Lung (tissue), 12 donors: Measurements from ENCODE around the gene TGM2. TPM values are rescaled to one million over a fixed set of nuclear protein-coding genes. Genes with fewer than 3 reads are reported as not detected.

Source experiments
- ATAC-seq: fragments of 200-7000 bp; cut with Tn5 transposase; one replicate; pipeline ENCODE4 v1.9.1; 2020; ENCODE audit warnings: moderate number of reproducible peaks; ENCODE audit not compliant: insufficient read depth, low FRiP score
- DNase-seq, 3 donors: peaks; one replicate each; pipeline ENCODE4 v3.0.0-alpha.2; 2013 to 2017
- H3K27ac ChIP-seq, 2 donors: one replicate each; pipeline ENCODE4 v1.5.1; 2013; ENCODE audit warnings: mild to moderate bottlenecking in 2 of 2, moderate library complexity in 2 of 2, control low read depth in 1 of 2, inconsistent platforms in 1 of 2, low read depth in 1 of 2, low read length in 1 of 2
- H3K27me3 ChIP-seq, 3 donors: one replicate each; pipeline ENCODE4 v1.5.1; 2013; ENCODE audit warnings: low read length in 2 of 3; ENCODE audit not compliant: control insufficient read depth in 3 of 3, insufficient read depth in 3 of 3
- H3K36me3 ChIP-seq, 4 donors: one replicate each; pipeline ENCODE4 v1.5.1; 2013; ENCODE audit warnings: low read length in 4 of 4, mild to moderate bottlenecking in 1 of 4, moderate library complexity in 1 of 4; ENCODE audit not compliant: control insufficient read depth in 4 of 4, insufficient read depth in 4 of 4
- H3K4me1 ChIP-seq, 5 donors: one replicate each; pipeline ENCODE4 v1.5.1; 2013; ENCODE audit warnings: low read length in 5 of 5, mild to moderate bottlenecking in 2 of 5, moderate library complexity in 1 of 5; ENCODE audit not compliant: control insufficient read depth in 5 of 5, insufficient read depth in 5 of 5
- H3K4me3 ChIP-seq: one replicate; pipeline ENCODE4 v1.5.1; 2013; ENCODE audit warnings: mild to moderate bottlenecking, control low read depth, moderate library complexity
- H3K9ac ChIP-seq, 2 donors: one replicate each; pipeline ENCODE4 v1.5.1; 2013; ENCODE audit warnings: low read length in 2 of 2, control low read depth in 1 of 2; ENCODE audit not compliant: insufficient read depth in 1 of 2
- H3K9me3 ChIP-seq, 4 donors: one replicate each; pipeline ENCODE4 v1.5.1; 2013; ENCODE audit warnings: low read length in 3 of 4, mild to moderate bottlenecking in 1 of 4, moderate library complexity in 1 of 4; ENCODE audit not compliant: control insufficient read depth in 4 of 4, insufficient read depth in 3 of 4
- WGBS, 2 donors: extraction: QIAGEN DNeasy Blood & Tissue Kit; methylation state at CpG; one replicate each; pipeline ENCODE4 v1.1.7; 2013; 5-methylcytosine and 5-hydroxymethylcytosine counted together
- polyA plus RNA-seq, 2 donors: library from polyadenylated mRNA; stranded (reverse); fragments of 200-250 nt; gene quantifications; one replicate each; pipeline ENCODE4 v1.2.1, GENCODE V29; 2013
- total RNA-seq, 2 donors: library from RNA; depleted of rRNA in 1 of 2; stranded (reverse); fragments of >200 nt in 1 of 2; gene quantifications; one replicate each; pipeline ENCODE4 v1.2.1, GENCODE V29; 2014 to 2021
- TF ChIP-seq, protein P1 (sequence below): IDR thresholded peaks from 2 replicates; pipeline ENCODE4 v1.5.1; 2012; ENCODE audit warnings: mild to moderate bottlenecking; ENCODE audit errors: control extremely low read depth, extremely low read depth
- donor health status: control.
- donor health status: control.
- donor health status: Bipolar disorder and iron deficiency.
- donor health status: healthy.
- donor health status: DM: yes; HTN: yes; CAD: no.

Gene TGM2
- total and polyA plus RNA-seq, 4 donors, result 85.0 to 476 (median 325) TPM

- H3K36me3 ChIP-seq, result peaks cover under 1 to 8% (median 4%) of the 10 kb centered on the region in 4 donors
- H3K4me3 ChIP-seq, result no peak overlapping the region
These were observed 69.9 kb downstream of the TGM2 start for GRCh38 chr20:38095017-38095686.

GRCh38 chr20:38094373-38094891 lies 70.6 kb downstream of the TGM2 start:
- WGBS, 2 donors, result 13 to 30% methylated on average over 1 of the region's 1 CpG
- no peaks in the 10 kb centered on the region for H3K27me3 ChIP-seq
- TF ChIP-seq, protein P1, sequence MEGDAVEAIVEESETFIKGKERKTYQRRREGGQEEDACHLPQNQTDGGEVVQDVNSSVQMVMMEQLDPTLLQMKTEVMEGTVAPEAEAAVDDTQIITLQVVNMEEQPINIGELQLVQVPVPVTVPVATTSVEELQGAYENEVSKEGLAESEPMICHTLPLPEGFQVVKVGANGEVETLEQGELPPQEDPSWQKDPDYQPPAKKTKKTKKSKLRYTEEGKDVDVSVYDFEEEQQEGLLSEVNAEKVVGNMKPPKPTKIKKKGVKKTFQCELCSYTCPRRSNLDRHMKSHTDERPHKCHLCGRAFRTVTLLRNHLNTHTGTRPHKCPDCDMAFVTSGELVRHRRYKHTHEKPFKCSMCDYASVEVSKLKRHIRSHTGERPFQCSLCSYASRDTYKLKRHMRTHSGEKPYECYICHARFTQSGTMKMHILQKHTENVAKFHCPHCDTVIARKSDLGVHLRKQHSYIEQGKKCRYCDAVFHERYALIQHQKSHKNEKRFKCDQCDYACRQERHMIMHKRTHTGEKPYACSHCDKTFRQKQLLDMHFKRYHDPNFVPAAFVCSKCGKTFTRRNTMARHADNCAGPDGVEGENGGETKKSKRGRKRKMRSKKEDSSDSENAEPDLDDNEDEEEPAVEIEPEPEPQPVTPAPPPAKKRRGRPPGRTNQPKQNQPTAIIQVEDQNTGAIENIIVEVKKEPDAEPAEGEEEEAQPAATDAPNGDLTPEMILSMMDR, result no peak
- H3K27ac ChIP-seq, result peak overlapping the region; percentile 38 to 62
- peak overlapping the region in 1 of 2 donors; percentile 7 for H3K9ac ChIP-seq
- peaks cover 7 to 34% (median 17%) of the 10 kb centered on the region in 5 donors for H3K4me1 ChIP-seq
- ATAC-seq (peak; percentile 24), DNase-seq (peak in 2 of 3 donors; percentile 33 to 37)
- no peaks in the 10 kb centered on the region for H3K9me3 ChIP-seq
- peaks cover 8 to 12% (median 9%) of the 10 kb centered on the region in 4 donors for H3K36me3 ChIP-seq
- H3K4me3 ChIP-seq, result no peak overlapping the region

More at GRCh38 chr20:38095017-38095686, 69.9 kb downstream of the TGM2 start:
- H3K27ac ChIP-seq, result peak overlapping the region; percentile 38 to 62
- DNase-seq (no peak), ATAC-seq (no peak)
- H3K27me3 ChIP-seq, result no peaks in the 10 kb centered on the region
- H3K9me3 ChIP-seq, result no peaks in the 10 kb centered on the region
- no peak overlapping the region for H3K9ac ChIP-seq
- H3K4me1 ChIP-seq, result peaks cover 7 to 34% (median 17%) of the 10 kb centered on the region in 5 donors
- TF ChIP-seq, protein P1, result no peak
- 73 to 82% methylated on average over 7 of the region's 7 CpGs for WGBS, 2 donors

DNA sequence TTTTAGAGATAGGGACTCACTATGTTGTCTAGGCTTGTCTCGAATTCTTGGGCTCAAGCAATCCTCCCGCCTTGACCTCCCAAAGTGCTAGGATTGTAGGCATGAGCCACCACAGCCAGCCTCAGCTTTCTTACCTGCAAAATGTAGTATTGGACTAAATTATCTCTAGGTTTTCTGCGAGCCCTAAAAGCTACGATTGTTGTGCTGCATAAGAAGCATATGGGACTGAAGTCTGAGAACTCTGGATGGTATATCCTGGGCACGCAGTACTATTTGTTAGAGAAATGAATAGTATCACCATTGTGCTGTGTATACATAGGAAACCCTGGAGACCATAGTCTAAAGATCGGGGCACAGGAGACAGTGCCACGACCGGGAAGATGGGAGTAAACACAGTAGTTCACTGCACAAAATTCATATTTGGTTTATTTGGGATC lies 71.4 kb downstream of the TGM2 start:
- Histone ChIP-seq H3K9ac (no peak overlapping the region), H3K9me3 (no peaks in the 10 kb centered on the region), H3K27ac (peak overlapping the region in 1 of 2 donors; percentile 15), H3K27me3 (no peaks in the 10 kb centered on the region), H3K4me3 (no peak overlapping the region), H3K36me3 (peaks cover 9 to 15% (median 13%) of the 10 kb centered on the region in 4 donors), H3K4me1 (peaks cover 7 to 34% (median 17%) of the 10 kb centered on the region in 5 donors)
- ATAC-seq (no peak), DNase-seq (no peak)
- TF ChIP-seq, protein P1, result no peak
- WGBS, 2 donors, result 95 to 97% methylated on average over 8 of the region's 8 CpGs
